Osteoblast (primary cell): Measurements from ENCODE around the gene SIAE. TPM values are rescaled to one million over a fixed set of nuclear protein-coding genes. Genes with fewer than 3 reads are reported as not detected.

Experiments used
- DNase-seq: peaks from one replicate; pipeline ENCODE4 v3.0.0; 2011; ENCODE audit warnings: low spot score, mixed read lengths; ENCODE audit not compliant: insufficient read length; ENCODE audit errors: missing footprints
- H2AFZ ChIP-seq: 2 replicates; pipeline ENCODE4 v1.6.0; 2011; ENCODE audit warnings: mild to moderate bottlenecking, low read length
- H3K27ac ChIP-seq: 2 replicates; pipeline ENCODE4 v1.5.1; 2011; ENCODE audit warnings: mild to moderate bottlenecking, low read depth, low read length, moderate library complexity
- H3K27me3 ChIP-seq: 2 replicates; pipeline ENCODE4 v1.6.0; 2012; ENCODE audit warnings: mild to moderate bottlenecking, control low read depth, inconsistent platforms, low read length, moderate library complexity; ENCODE audit not compliant: insufficient read depth
- H3K36me3 ChIP-seq: 2 replicates; pipeline ENCODE4 v1.5.1; 2011; ENCODE audit warnings: mild to moderate bottlenecking, low read length, control low read depth, moderate library complexity; ENCODE audit not compliant: insufficient read depth
- H3K4me1 ChIP-seq: 2 replicates; pipeline ENCODE4 v1.5.1; 2011; ENCODE audit warnings: mild to moderate bottlenecking, low read length, control low read depth, moderate library complexity; ENCODE audit not compliant: insufficient read depth
- H3K4me2 ChIP-seq: 2 replicates; pipeline ENCODE4 v1.6.0; 2011; ENCODE audit warnings: mild to moderate bottlenecking, low read length; ENCODE audit not compliant: insufficient read depth
- H3K4me3 ChIP-seq: fragments of 200-600 bp; sonication (generic); 3 replicates; pipeline ENCODE4 v1.5.1; 2012; ENCODE audit warnings: mild to moderate bottlenecking, low read length, inconsistent platforms; ENCODE audit not compliant: insufficient read depth
- H3K79me2 ChIP-seq: 2 replicates; pipeline ENCODE4 v1.6.0; 2012; ENCODE audit warnings: mild to moderate bottlenecking, low read length, control low read depth, inconsistent platforms; ENCODE audit not compliant: insufficient read depth
- H3K9me3 ChIP-seq: 2 replicates; pipeline ENCODE4 v1.5.1; 2011; ENCODE audit warnings: low read depth, low read length, control low read depth
- H4K20me1 ChIP-seq: 2 replicates; pipeline ENCODE4 v1.6.0; 2012; ENCODE audit warnings: mild to moderate bottlenecking, low read length, control low read depth; ENCODE audit not compliant: insufficient read depth
- total RNA-seq: library from RNA; depleted of rRNA; stranded (reverse); fragments of >200 nt; gene quantifications from 2 replicates; pipeline ENCODE4 v1.2.3, GENCODE V29; 2012
- TF ChIP-seq, protein P1 (sequence below): IDR thresholded peaks from 2 replicates; pipeline ENCODE4 v1.5.1; 2011; ENCODE audit warnings: mild to moderate bottlenecking, low read depth, low read length, moderate library complexity; ENCODE audit errors: extremely low read depth

Gene SIAE
- total RNA-seq, 1 donor = 10.5 TPM

DNA sequence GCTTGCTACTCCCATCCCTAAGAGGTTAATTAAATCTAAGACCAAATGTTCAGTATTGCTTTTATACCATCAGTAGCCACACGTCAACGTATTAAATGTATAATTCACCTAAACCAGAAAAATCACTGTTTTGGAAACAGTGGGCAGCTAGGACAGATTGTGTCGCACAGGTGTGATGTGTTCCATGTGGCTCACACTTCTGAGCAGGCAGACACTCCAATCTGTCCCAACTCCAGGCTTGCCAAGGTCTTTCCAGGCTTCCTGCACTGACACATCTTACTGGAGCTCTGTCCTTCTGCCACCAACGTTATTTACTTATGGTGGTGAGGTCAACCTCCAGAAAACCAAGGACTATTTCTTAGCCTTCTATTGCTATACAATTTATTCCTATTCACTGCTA is 11.4 kb downstream of the SIAE start:
- Histone ChIP-seq H3K27ac (no peak overlapping the region), H3K79me2 (no peaks in the 10 kb centered on the region), H2AFZ (no peak overlapping the region), H3K9me3 (no peaks in the 10 kb centered on the region), H3K4me1 (no peaks in the 10 kb centered on the region), H4K20me1 (no peaks in the 10 kb centered on the region), H3K4me2 (no peak overlapping the region), H3K27me3 (no peaks in the 10 kb centered on the region), H3K36me3 (no peaks in the 10 kb centered on the region), H3K4me3 (no peak overlapping the region)
- TF ChIP-seq, protein P1, sequence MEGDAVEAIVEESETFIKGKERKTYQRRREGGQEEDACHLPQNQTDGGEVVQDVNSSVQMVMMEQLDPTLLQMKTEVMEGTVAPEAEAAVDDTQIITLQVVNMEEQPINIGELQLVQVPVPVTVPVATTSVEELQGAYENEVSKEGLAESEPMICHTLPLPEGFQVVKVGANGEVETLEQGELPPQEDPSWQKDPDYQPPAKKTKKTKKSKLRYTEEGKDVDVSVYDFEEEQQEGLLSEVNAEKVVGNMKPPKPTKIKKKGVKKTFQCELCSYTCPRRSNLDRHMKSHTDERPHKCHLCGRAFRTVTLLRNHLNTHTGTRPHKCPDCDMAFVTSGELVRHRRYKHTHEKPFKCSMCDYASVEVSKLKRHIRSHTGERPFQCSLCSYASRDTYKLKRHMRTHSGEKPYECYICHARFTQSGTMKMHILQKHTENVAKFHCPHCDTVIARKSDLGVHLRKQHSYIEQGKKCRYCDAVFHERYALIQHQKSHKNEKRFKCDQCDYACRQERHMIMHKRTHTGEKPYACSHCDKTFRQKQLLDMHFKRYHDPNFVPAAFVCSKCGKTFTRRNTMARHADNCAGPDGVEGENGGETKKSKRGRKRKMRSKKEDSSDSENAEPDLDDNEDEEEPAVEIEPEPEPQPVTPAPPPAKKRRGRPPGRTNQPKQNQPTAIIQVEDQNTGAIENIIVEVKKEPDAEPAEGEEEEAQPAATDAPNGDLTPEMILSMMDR = no peak
- DNase-seq = no peak

DNA sequence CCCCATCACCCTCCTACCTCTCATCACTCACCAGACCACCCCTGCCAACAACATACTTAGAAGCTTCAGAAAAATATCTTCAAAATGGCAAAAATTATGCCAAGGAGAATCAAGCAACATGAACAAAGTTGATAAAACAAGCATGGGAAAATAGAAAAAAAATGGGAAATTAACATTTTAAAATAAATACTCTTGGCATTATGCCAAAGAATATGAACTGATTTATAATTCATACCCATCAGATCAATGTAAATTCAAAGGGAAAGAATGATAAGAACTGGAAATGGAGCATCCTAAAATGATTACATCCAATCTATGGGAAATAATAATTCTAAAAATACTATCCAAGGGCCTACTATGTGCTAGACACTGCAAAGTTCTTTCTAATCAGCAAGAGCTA is 12.0 kb downstream of the SIAE start:
- H3K36me3 ChIP-seq = no peaks in the 10 kb centered on the region
- TF ChIP-seq, protein P1 = no peak
- no peaks in the 10 kb centered on the region for H3K9me3 ChIP-seq
- H2AFZ ChIP-seq = no peak overlapping the region
- H3K79me2 ChIP-seq = no peaks in the 10 kb centered on the region
- H4K20me1 ChIP-seq = no peaks in the 10 kb centered on the region
- no peaks in the 10 kb centered on the region for H3K27me3 ChIP-seq
- H3K4me3 ChIP-seq = no peak overlapping the region
- H3K4me2 ChIP-seq = no peak overlapping the region
- no peak overlapping the region for H3K27ac ChIP-seq
- H3K4me1 ChIP-seq = no peaks in the 10 kb centered on the region
- no peak for DNase-seq

DNA sequence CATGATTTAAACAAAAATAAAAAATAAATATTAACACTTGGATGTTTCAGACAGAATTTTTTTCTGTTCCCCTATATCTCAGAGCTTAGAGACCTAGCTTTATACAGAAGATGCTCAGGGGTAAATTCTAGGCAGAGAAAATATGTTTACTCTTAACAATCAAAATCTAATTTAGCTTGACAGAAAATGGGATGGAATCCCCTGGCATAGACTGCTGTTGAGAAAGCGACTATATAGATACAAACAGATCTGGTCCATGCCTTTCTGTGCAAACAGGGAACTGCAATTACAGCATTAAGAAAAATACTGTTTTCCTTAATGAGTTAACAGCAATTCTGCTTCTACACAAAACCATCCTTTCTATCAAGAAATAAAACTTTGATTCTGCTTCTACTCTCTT is 14.6 kb downstream of the SIAE start:
- no peaks in the 10 kb centered on the region for H3K9me3 ChIP-seq
- TF ChIP-seq, protein P1 = no peak
- H4K20me1 ChIP-seq = no peaks in the 10 kb centered on the region
- H3K4me1 ChIP-seq = no peaks in the 10 kb centered on the region
- H3K79me2 ChIP-seq = no peaks in the 10 kb centered on the region
- no peak for DNase-seq
- no peak overlapping the region for H3K4me2 ChIP-seq
- H3K36me3 ChIP-seq = no peaks in the 10 kb centered on the region
- no peak overlapping the region for H3K27ac ChIP-seq
- no peak overlapping the region for H2AFZ ChIP-seq
- no peak overlapping the region for H3K4me3 ChIP-seq
- H3K27me3 ChIP-seq = no peaks in the 10 kb centered on the region

DNA sequence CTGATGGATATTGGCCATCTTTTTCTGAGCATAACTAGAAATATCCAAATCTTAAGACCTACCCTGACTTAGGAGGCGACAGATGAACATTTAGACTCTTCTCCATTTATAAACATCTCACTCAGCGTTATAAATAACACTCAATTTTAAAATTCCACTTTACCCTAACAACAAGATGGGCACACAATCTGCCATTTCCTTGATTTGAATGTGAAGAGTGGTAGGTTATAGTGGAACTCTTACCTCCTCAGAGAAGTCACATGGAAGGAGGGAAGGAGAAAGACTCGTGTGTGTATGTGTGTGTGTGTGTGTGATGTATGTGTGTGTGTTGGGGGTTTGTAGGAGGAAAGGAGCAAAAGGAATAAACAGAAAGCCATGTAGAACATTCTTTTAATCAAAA is 15.0 kb downstream of the SIAE start:
- Histone ChIP-seq H2AFZ (no peak overlapping the region), H4K20me1 (no peaks in the 10 kb centered on the region), H3K27ac (no peak overlapping the region), H3K9me3 (no peaks in the 10 kb centered on the region), H3K79me2 (no peaks in the 10 kb centered on the region), H3K4me2 (no peak overlapping the region), H3K27me3 (no peaks in the 10 kb centered on the region), H3K4me1 (no peaks in the 10 kb centered on the region), H3K4me3 (no peak overlapping the region), H3K36me3 (no peaks in the 10 kb centered on the region)
- no peak for DNase-seq
- TF ChIP-seq, protein P1 = no peak
